Measurements from ENCODE around the gene TCAP. TPM values are rescaled to one million over a fixed set of nuclear protein-coding genes. Genes with fewer than 3 reads are reported as not detected.
"Not testable (repeated sequence)": the region's sequence is repeated elsewhere in the genome, so short reads cannot be mapped to it uniquely, and the experiment has no call there.

Gene TCAP
- total RNA-seq, 1 donor from 2014 or later, result 0.55 TPM

DNA sequence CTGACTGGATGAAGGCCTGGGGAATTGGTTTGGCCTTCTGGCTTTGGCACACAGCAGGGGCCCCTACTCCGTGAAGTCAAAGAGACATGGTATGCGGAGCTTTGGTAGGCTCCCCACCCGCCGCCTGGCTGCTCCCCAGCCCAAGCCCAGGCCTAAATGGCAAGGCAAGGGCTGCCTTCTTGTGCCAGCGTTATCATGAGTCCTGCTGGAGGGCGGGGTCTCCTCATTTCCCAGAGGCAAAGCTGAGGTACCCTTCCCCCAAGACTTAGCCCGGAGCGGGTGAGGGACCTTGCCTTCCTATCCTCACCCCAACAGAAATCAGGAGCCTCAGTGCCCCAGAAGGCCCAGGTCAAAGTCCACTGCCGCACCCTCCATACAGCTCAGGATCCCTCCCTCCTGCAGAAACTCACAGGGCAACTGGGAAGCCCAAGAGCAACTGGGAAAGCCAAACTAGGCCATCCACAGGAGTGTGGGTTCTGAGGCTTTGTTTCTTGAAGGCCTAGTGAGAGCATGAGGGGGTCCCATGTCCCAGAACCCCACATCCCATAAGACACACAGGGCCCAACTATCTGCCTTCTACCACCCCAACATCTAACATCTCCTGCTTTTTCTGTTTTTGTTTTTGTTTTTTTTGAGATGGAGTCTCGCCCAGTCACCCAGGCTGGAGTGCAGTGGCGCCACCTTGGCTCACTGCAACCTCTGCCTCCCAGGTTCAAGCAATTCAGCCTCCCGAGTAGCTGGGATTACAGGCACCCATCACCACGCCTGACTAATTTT is 13.4 kb downstream of the TCAP start:
- DNase-seq (ENCODE audit: low spot score) (no peak), ATAC-seq (no peak)

DNA sequence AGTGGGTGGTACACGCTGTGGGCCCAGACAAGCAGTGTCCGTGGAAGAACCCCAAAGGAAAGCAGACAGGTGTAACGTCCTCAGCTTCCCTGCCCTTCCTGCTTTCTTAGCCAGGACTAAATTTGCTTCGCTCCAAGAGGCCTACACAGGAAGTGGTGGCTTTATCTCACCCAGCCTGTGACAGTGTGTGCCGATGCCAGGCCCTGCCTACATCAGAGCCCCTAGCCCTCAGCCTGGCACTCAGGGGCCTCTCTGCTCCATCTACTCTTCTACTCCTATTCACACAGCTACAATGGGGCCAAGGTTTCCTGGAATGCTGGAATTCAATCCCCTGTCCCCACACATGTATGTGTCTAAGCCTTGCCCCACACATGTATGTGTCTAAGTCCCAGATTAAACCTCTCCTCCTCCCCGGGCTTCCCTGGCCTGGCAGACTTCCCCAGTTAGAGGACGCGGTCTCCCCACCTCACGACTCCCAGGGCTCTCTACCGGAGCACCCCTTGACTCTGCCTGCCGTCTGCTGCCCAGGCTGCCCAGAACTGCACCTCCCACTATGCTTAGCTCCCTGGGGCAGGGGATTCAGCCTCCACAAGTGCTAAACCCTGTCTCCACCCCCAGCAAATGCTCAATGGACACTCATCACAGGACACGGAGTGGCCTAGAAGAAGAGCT is 14.5 kb downstream of the TCAP start:
- DNase-seq (ENCODE audit: low spot score), result no peak
- ATAC-seq, result peak; percentile 13

GRCh38 chr17:39683295-39683939 is 18.3 kb downstream of the TCAP start:
- DNase-seq (ENCODE audit: low spot score), result no peak
- no peak for ATAC-seq

DNA sequence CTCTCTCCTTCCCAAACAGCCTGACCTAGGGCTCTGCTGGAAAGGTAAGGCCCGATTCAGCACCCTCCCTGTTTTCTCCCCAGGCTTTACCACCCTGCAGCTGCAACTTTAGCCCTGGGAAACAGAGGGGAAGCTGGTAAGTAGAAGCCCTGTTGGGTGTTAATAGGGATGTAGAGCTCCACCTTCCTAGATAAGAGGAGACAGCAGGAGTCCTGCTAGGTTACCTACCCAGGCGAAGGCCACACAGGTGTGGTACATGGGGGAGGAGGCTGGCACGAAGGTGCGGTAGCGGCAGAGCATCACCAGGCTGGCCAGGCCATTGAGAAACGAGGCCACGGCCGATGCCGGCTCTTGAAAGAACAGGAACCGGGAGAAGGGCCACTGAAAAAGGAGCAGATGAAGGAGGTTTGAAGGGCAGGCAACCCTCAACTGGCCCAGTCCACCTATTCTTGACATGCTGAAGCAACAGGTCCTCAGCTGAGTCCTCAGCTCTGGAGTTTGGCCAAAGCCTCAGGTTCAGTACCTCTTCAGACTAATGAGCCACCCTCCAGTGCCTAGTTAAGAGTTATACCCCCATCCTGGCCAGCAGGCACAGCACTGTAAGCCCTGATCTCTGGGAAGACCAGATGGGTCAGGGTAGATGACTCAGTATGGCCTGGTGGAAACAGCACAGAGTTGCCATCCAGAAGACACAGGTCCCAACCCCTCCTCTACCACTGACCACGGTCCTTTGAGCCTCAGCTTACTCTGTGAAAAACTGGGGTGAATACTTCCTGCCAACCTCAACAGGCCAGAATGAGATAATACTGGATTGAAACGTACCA is 19.4 kb downstream of the TCAP start:
- DNase-seq (ENCODE audit: low spot score) (no peak), ATAC-seq (no peak)

DNA sequence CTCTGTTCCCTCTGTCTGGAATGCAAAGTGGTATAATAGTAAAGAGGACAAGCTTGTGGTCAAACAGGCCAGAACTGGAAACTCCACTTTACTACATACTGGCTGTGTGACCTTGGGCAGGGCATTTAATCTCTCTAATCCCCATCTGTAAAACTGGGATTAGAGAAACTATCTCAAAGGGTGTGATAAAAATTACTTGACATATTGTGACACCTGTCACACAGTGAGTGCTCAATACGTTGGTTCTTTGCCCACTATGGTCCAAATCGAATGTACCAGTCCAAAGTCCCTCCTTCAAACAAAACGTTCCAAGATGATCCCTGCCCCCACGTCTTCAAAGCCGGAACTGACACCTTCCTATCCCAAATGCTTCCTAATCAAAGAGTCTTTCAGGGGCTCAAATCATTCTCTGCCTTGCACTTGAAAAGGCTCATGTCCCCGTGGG is 22.0 kb downstream of the TCAP start:
- ATAC-seq, result peak; percentile 61
- no peak for DNase-seq (ENCODE audit: low spot score)

GRCh38 chr17:39687546-39688474 is 22.7 kb downstream of the TCAP start, which contains the start of gene PGAP3:
Gene PGAP3 (minus strand): TSS chr17:39688057. CDS start chr17:39688014, 43 bp downstream.
- DNase-seq (ENCODE audit: low spot score) (peak; percentile 88), ATAC-seq (peak; percentile 95)

DNA sequence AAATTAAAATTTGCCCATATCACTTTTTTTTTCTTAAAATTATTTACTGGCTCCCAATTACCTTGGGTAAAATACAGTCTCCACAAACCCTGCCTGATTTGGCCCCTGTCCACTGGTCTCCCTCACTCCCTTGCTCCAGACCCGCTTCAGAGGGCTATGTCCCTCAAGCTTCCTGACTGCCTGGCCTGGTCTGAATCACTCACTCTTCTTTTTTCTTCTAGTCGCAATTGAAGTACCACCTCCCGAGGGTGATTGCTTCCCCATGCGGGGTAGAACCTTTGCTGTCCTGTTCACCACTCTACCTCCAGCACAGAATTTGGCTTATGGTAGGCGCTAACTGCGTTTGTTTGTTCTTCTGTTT is 23.3 kb downstream of the TCAP start:
- DNase-seq (ENCODE audit: low spot score) (no peak), ATAC-seq (no peak)

DNA sequence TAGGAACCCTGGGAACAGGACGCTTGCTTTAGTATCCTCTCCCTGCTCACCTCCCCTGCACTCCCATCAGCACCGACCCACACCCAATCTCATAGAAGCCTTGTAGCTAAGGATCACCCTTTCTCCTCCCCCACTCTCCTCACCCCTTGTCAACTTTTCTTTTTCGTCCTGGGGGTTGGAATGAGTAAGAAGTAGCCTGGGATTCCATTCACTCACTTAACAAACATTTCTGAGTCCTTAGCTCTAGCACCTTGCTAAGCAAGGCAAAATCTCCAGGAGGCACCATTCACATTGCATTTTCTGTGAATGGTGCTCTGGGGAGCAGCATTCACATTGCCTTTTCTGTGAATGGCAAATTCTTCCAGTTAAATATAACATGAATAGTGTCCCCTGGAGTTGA is 23.8 kb downstream of the TCAP start:
- DNase-seq (ENCODE audit: low spot score) (no peak), ATAC-seq (no peak)

GRCh38 chr17:39694593-39694992 is 29.4 kb downstream of the TCAP start:
- DNase-seq (ENCODE audit: low spot score), result no peak

DNA sequence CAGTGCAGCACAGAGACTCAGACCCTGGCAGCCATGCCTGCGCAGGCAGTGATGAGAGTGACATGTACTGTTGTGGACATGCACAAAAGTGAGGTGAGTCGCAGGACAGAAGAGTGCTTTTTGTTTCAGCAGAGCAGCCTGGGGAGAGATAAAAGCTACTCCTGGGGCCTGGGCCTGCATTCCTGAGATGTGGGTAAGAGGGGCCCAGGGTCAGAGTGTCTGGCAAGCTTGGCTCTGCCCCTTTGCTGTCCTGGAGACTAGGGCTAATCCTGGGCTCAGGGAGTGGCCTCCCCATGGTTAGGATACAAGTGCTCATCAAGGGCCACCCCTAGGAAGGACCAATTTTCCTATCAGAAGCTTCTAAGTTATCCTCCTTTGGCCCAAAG is 29.9 kb downstream of the TCAP start:
- DNase-seq (ENCODE audit: low spot score) (no peak), ATAC-seq (peak; percentile 5)

More at GRCh38 chr17:39694593-39694992, 29.4 kb downstream of the TCAP start:
- ATAC-seq, result no peak

DNA sequence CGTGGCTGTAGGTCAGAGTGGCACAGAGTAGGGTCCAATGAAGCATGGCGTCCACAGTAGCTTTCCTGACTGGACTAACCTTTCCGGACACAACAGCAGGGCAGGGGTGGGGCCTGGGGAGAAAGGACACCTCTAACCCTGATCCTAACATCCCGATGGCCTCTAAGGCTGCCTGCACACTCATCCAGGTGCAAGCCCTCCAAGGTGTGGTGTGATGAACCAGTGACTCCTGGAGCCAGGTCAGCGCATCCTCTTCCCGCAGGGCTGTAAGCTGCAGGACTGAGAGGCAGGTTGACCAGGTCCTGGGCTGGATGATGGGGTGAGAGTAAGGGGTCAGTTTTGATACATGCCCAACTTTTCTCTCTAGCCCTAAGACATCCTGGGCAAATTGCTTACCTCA is 31.6 kb downstream of the TCAP start:
- ATAC-seq (no peak), DNase-seq (ENCODE audit: low spot score) (no peak)

- ATAC-seq, result no peak
Observed at GRCh38 chr17:39697961-39698360, 32.8 kb downstream of the TCAP start.

DNA sequence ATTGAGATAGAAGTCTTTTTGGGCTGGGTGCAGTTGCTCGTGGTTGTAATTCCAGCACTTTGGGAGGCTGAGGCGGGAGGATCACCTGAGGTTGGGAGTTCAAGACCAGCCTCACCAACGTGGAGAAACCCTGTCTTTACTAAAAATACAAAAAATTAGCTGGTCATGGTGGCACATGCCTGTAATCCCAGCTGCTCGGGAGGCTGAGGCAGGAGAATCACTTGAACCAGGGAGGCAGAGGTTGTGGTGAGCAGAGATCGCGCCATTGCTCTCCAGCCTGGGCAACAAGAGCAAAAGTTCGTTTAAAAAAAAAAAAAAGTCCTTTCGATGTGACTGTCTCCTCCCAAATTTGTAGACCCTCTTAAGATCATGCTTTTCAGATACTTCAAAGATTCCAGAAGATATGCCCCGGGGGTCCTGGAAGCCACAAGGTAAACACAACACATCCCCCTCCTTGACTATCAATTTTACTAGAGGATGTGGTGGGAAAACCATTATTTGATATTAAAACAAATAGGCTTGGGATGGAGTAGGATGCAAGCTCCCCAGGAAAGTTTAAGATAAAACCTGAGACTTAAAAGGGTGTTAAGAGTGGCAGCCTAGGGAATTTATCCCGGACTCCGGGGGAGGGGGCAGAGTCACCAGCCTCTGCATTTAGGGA is 34.1 kb downstream of the TCAP start:
- not testable (repeated sequence) for DNase-seq (ENCODE audit: low spot score); ATAC-seq

More at GRCh38 chr17:39697961-39698360, 32.8 kb downstream of the TCAP start:
- no peak for DNase-seq (ENCODE audit: low spot score)

- peak; percentile 11 for ATAC-seq
- no peak for DNase-seq (ENCODE audit: low spot score)
Observed at GRCh38 chr17:39699818-39700147, 34.6 kb downstream of the TCAP start, which contains the start of gene ERBB2. Gene ERBB2 (plus strand): TSS chr17:39700064. CDS start chr17:39700239, 175 bp downstream.

- ATAC-seq (peak; percentile 29), DNase-seq (ENCODE audit: low spot score) (no peak)
Observed at GRCh38 chr17:39700148-39700987, 35.2 kb downstream of the TCAP start.

GRCh38 chr17:39701012-39701783 is 36.0 kb downstream of the TCAP start:
- DNase-seq (ENCODE audit: low spot score) (no peak), ATAC-seq (no peak)

- ATAC-seq (no peak), DNase-seq (ENCODE audit: low spot score) (no peak)
Observed at GRCh38 chr17:39701784-39702422, 36.8 kb downstream of the TCAP start.
